Measurements from ENCODE around the gene SHOC1.

The SHOC1 gene

GRCh38 chr9:111805830-111806241 lies 11.1 kb upstream of the SHOC1 start:
- TF ChIP-seq, protein P1, sequence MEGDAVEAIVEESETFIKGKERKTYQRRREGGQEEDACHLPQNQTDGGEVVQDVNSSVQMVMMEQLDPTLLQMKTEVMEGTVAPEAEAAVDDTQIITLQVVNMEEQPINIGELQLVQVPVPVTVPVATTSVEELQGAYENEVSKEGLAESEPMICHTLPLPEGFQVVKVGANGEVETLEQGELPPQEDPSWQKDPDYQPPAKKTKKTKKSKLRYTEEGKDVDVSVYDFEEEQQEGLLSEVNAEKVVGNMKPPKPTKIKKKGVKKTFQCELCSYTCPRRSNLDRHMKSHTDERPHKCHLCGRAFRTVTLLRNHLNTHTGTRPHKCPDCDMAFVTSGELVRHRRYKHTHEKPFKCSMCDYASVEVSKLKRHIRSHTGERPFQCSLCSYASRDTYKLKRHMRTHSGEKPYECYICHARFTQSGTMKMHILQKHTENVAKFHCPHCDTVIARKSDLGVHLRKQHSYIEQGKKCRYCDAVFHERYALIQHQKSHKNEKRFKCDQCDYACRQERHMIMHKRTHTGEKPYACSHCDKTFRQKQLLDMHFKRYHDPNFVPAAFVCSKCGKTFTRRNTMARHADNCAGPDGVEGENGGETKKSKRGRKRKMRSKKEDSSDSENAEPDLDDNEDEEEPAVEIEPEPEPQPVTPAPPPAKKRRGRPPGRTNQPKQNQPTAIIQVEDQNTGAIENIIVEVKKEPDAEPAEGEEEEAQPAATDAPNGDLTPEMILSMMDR (IDR thresholded peaks at IDR 0.05; ENCODE audit: borderline replicate concordance, insufficient read depth, low read depth, low read length): no peak
- no peak overlapping the region for H3K4me3 ChIP-seq (ENCODE audit: low read depth, low read length)

DNA sequence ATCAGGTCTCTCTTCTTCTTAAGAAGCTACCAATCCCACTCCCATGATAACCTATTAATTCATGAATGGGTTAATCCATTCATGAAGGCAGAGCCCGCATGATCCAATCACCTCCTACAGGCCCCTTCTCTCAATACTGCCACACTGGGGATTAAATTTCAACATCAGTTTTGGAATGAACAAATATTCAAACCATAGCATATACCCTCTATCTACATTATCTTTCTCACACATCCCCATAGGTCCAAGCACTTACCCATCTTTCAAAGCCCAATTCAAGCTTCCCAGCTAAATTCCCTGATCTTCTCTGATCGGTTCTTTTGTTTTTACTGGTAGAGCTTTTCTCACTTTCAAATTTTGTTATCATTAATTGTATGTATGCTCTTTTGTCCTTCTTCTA lies 10.5 kb upstream of the SHOC1 start:
- no peak overlapping the region for H3K4me3 ChIP-seq (ENCODE audit: low read depth, low read length)

DNA sequence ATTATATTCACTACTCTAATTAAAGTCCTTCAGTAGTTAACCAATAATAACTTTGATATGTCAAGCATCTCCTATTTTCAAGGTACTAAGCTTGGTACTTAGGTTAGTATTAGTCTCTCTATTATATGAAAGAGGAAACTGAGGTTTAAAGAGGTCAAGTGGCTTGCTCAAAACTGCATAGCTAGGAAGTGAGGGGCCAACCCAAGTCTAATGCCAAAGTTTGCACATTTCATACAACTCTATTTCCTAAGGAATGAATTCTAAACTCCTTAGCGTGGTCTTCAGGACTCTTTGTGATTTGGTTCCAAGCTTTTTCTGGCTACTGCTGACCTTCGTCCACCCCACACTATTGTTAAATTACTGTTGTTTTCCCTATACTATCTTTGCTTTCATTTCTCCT lies 9.9 kb upstream of the SHOC1 start:
- TF ChIP-seq, protein P1 (IDR thresholded peaks at IDR 0.05; ENCODE audit: borderline replicate concordance, insufficient read depth, low read depth, low read length): no peak
- no peak overlapping the region for H3K4me3 ChIP-seq (ENCODE audit: low read depth, low read length)

More for the DNA sequence above, 10.5 kb upstream of the SHOC1 start:
- TF ChIP-seq, protein P1 (IDR thresholded peaks at IDR 0.05; ENCODE audit: borderline replicate concordance, insufficient read depth, low read depth, low read length): no peak

GRCh38 chr9:111803924-111804323 lies 9.2 kb upstream of the SHOC1 start:
- H3K4me3 ChIP-seq (ENCODE audit: low read depth, low read length): no peak overlapping the region
- TF ChIP-seq, protein P1 (IDR thresholded peaks at IDR 0.05; ENCODE audit: borderline replicate concordance, insufficient read depth, low read depth, low read length): no peak

- H3K4me3 ChIP-seq (ENCODE audit: low read depth, low read length): no peak overlapping the region
- TF ChIP-seq, protein P1 (IDR thresholded peaks at IDR 0.05; ENCODE audit: borderline replicate concordance, insufficient read depth, low read depth, low read length): no peak
These were observed 5.3 kb upstream of the SHOC1 start for GRCh38 chr9:111799915-111800526.

GRCh38 chr9:111799506-111799905 lies 4.8 kb upstream of the SHOC1 start:
- H3K4me3 ChIP-seq (ENCODE audit: low read depth, low read length): no peak overlapping the region
- TF ChIP-seq, protein P1 (IDR thresholded peaks at IDR 0.05; ENCODE audit: borderline replicate concordance, insufficient read depth, low read depth, low read length): no peak

DNA sequence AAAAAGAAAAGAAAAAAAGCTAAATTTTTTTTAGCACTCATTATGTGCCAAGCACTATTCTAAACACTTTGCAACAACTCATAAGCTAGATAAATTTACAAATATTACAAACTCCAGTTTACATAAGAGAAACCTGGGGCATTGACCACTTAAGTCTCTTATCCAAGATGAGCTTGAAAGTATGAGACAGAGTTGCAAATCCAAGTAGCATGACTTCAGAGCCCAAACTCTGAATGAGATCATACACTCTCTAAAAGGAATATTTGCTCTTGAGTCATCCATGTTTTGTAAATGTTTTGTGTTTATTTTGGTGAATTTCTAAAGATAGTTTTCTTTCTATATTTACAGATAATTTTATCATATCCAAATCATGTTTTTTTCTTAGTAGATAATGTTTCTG lies 4.0 kb upstream of the SHOC1 start:
- TF ChIP-seq, protein P1 (IDR thresholded peaks at IDR 0.05; ENCODE audit: borderline replicate concordance, insufficient read depth, low read depth, low read length): no peak
- H3K4me3 ChIP-seq (ENCODE audit: low read depth, low read length): no peak overlapping the region

Data from GM12875 (cell line).